HepG2 (cell line): ENCODE data around the gene NUCB1. TPM values are rescaled to one million over a fixed set of nuclear protein-coding genes. Genes with fewer than 3 reads are reported as not detected.
A peak's percentile ranks its signal among the peaks of the same experiment; 100 is the strongest.

Experiments used
- ADNP ChIP-seq: sonication (generic); formaldehyde crosslinking; IDR thresholded peaks from 2 replicates; pipeline ENCODE4 v1.4.0; 2020; ENCODE audit warnings: missing genetic modification reagents
- AGO1 ChIP-seq: fragments of 200-400 bp; formaldehyde crosslinking; IDR thresholded peaks from 2 replicates; pipeline ENCODE4 v1.6.1; 2017; ENCODE audit warnings: mild to moderate bottlenecking, low read depth, low read length, moderate library complexity; ENCODE audit not compliant: poor library complexity, severe bottlenecking
- ATF5 ChIP-seq: sonication (generic); formaldehyde crosslinking; IDR thresholded peaks from 2 replicates; pipeline ENCODE4 v1.4.0; 2020; ENCODE audit warnings: mild to moderate bottlenecking, low read depth, missing genetic modification reagents
- BCLAF1 ChIP-seq: fragments of 450-650 bp; IDR thresholded peaks from 2 replicates; pipeline ENCODE4 v1.6.1; 2017; ENCODE audit warnings: mild to moderate bottlenecking
- DRAP1 ChIP-seq: IDR thresholded peaks from 2 replicates; pipeline ENCODE4 v1.6.1; 2016; ENCODE audit warnings: missing genetic modification reagents, missing compliant biosample characterization
- E2F1 ChIP-seq: sonication (generic); formaldehyde crosslinking; IDR thresholded peaks from 2 replicates; pipeline ENCODE4 v1.5.0; 2020; ENCODE audit warnings: missing genetic modification reagents
- GZF1 ChIP-seq: sonication (generic); formaldehyde crosslinking; IDR thresholded peaks from 2 replicates; pipeline ENCODE4 v1.5.1; 2020; ENCODE audit warnings: mild to moderate bottlenecking, missing genetic modification reagents
- IKZF4 ChIP-seq: sonication (generic); formaldehyde crosslinking; IDR thresholded peaks from 2 replicates; pipeline ENCODE4 v1.5.1; 2020; ENCODE audit warnings: borderline replicate concordance, mild to moderate bottlenecking, low read depth, missing genetic modification reagents; ENCODE audit errors: not compliant biosample characterization
- KAT7 ChIP-seq: IDR thresholded peaks from 2 replicates; pipeline ENCODE4 v1.6.1; 2018; ENCODE audit warnings: borderline replicate concordance, missing compliant biosample characterization
- KLF16 ChIP-seq, 2 experiments: sonication (generic) in 1 of 2; formaldehyde crosslinking in 1 of 2; IDR thresholded peaks; 2 replicates each; pipeline versions ENCODE4 v1.6.1 to v1.8.0; 2016 to 2023; ENCODE audit warnings: missing genetic modification reagents in 2 of 2, missing compliant biosample characterization in 1 of 2
- KMT2B ChIP-seq: IDR thresholded peaks from 2 replicates; pipeline ENCODE4 v1.6.1; 2016; ENCODE audit warnings: missing genetic modification reagents, missing compliant biosample characterization
- NFKBIZ ChIP-seq: IDR thresholded peaks from 2 replicates; pipeline ENCODE4 v1.6.1; 2018; ENCODE audit warnings: missing genetic modification reagents, missing compliant biosample characterization
- NRL ChIP-seq: sonication (generic); formaldehyde crosslinking; IDR thresholded peaks from 2 replicates; pipeline ENCODE4 v1.5.0; 2020; ENCODE audit warnings: missing genetic modification reagents, mild to moderate bottlenecking, moderate library complexity, borderline replicate concordance
- PRPF4 ChIP-seq: fragments of 200-400 bp; formaldehyde crosslinking; IDR thresholded peaks from 2 replicates; pipeline ENCODE4 v1.6.1; 2016; ENCODE audit warnings: low read length, low read depth; ENCODE audit not compliant: poor library complexity, severe bottlenecking
- RFX5 ChIP-seq: IDR thresholded peaks from 2 replicates; pipeline ENCODE4 v1.6.1; 2011; ENCODE audit warnings: low read depth, low read length, improper control_type of control experiment
- SOX5 ChIP-seq: IDR thresholded peaks from 2 replicates; pipeline ENCODE4 v1.6.1; 2016; ENCODE audit warnings: borderline replicate concordance
- ZNF296 ChIP-seq: sonication (generic); formaldehyde crosslinking; conservative IDR thresholded peaks from 2 replicates; pipeline ENCODE4 v1.5.0; 2020; ENCODE audit warnings: mild to moderate bottlenecking, missing genetic modification reagents
- ZNF451 ChIP-seq: sonication (generic); formaldehyde crosslinking; IDR thresholded peaks from 2 replicates; pipeline ENCODE4 v1.5.0; 2020; ENCODE audit warnings: mild to moderate bottlenecking, missing genetic modification reagents
- ZNF746 ChIP-seq: sonication (generic); formaldehyde crosslinking; IDR thresholded peaks from 2 replicates; pipeline ENCODE4 v1.8.0; 2022; ENCODE audit warnings: mild to moderate bottlenecking, missing genetic modification reagents
- ZNF761 ChIP-seq: sonication (generic); formaldehyde crosslinking; conservative IDR thresholded peaks from 2 replicates; pipeline ENCODE4 v1.4.0; 2020; ENCODE audit warnings: mild to moderate bottlenecking, missing genetic modification reagents
- ZNF772 ChIP-seq: sonication (generic); formaldehyde crosslinking; IDR thresholded peaks from 2 replicates; pipeline ENCODE4 v1.5.0; 2020; ENCODE audit warnings: mild to moderate bottlenecking, missing genetic modification reagents
- ZNF780A ChIP-seq: sonication (generic); formaldehyde crosslinking; IDR thresholded peaks from 2 replicates; pipeline ENCODE4 v1.8.0; 2022; ENCODE audit warnings: mild to moderate bottlenecking, missing genetic modification reagents, moderate library complexity
- ZNF781 ChIP-seq: sonication (generic); formaldehyde crosslinking; IDR thresholded peaks from 2 replicates; pipeline ENCODE4 v1.5.1; 2020; ENCODE audit warnings: borderline replicate concordance, mild to moderate bottlenecking, missing genetic modification reagents; ENCODE audit errors: not compliant biosample characterization
- polyA plus RNA-seq, 8 experiments: library from polyadenylated mRNA; depleted of rRNA in 3 of 8; stranded (reverse) in 7 of 8; unstranded in 1 of 8; fragments of >200 nt; fragmentation: Illumina TruSeq in 4 of 8; extraction: Trizol in 4 of 8; gene quantifications; 2 replicates each; pipeline versions ENCODE4 v1.2.1 to v1.2.3, GENCODE V29; 2011 to 2016; ENCODE audit warnings: low read depth in 4 of 8, missing spikeins in 1 of 8, mixed read lengths in 1 of 8; ENCODE audit not compliant: insufficient read depth in 1 of 8
- total RNA-seq, 5 experiments: library from RNA; depleted of rRNA; stranded (reverse); fragments of >200 nt; fragmentation: Illumina TruSeq; extraction: Trizol; gene quantifications; 2 replicates each; pipeline ENCODE4 v1.2.3, GENCODE V29; 2016; ENCODE audit warnings: low read depth in 1 of 5

Gene NUCB1
- total and polyA plus RNA-seq, 2 of the 13 experiments (the other 11 are each of a cell fraction or from before 2014, with no cell fraction given), result 82.3 to 106 TPM

- TF ChIP-seq NRL (CRISPR knock-in tag) (peak; percentile 87), ZNF451 (peak; percentile 90), AGO1 (peak; percentile 99), PRPF4 (peak; percentile 31), KMT2B (peak; percentile 59; the same call in 1 of the 2 replicates), BCLAF1 (no peak), GZF1 (peak; percentile 93), ZNF746 (CRISPR knock-in tag) (peak; percentile 88), NFKBIZ (CRISPR knock-in tag) (0 out of 2 replicates have a peak, but pooled peaks have one; percentile 40), ZNF780A (CRISPR knock-in tag) (0 out of 2 replicates have a peak, but pooled peaks have one; percentile 26), E2F1 (CRISPR knock-in tag) (no peak), ZNF781 (CRISPR knock-in tag) (peak; percentile 93), ZNF761 (CRISPR knock-in tag) (0 out of 2 replicates have a peak, but pooled peaks have one; percentile 76), DRAP1 (CRISPR knock-in tag) (peak; percentile 82), KAT7 (peak; percentile 96), ZNF296 (no peak), IKZF4 (peak; percentile 85), ATF5 (CRISPR knock-in tag) (no peak), SOX5 (CRISPR knock-in tag) (peak; percentile 51; the same call in 1 of the 2 replicates), ADNP (peak; percentile 13; the same call in 1 of the 2 replicates), KLF16 (CRISPR knock-in tag; IDR thresholded peaks at IDR 0.05) (peak in 1 of 2 experiments; percentile 89; a peak in 2 of 4 replicates), ZNF772 (peak; percentile 96), RFX5 (peak; percentile 29; the same call in 1 of the 2 replicates)
Measured at GRCh38 chr19:48962029-48962848, 62.1 kb downstream of the NUCB1 start (continued).
